GM23248 (cell line): ENCODE measurements around the gene MAGEF1. TPM values are rescaled to one million over a fixed set of nuclear protein-coding genes. Genes with fewer than 3 reads are reported as not detected.
"Not testable (repeated sequence)": the region's sequence is repeated elsewhere in the genome, so short reads cannot be mapped to it uniquely, and the experiment has no call there.

Source experiments
- DNase-seq: peaks from one replicate; pipeline ENCODE4 v3.0.0-alpha.2; 2015
- H2AFZ ChIP-seq: fragments of 200-600 bp; sonication (generic); 2 replicates; pipeline ENCODE4 v1.6.1; 2016; ENCODE audit warnings: antibody characterized with exemption
- H3F3A ChIP-seq: fragments of 200-600 bp; sonication (generic); 2 replicates; pipeline ENCODE4 v1.6.1; 2016; ENCODE audit warnings: mild to moderate bottlenecking, antibody characterized with exemption, mixed run types; ENCODE audit not compliant: insufficient read depth
- H3K27ac ChIP-seq: fragments of 200-600 bp; sonication (generic); 2 replicates; pipeline ENCODE4 v1.5.1; 2016; ENCODE audit warnings: mild to moderate bottlenecking
- H3K27me3 ChIP-seq: fragments of 200-600 bp; sonication (generic); replicated peaks from 2 replicates; pipeline ENCODE4 v1.6.1; 2016; ENCODE audit warnings: mild to moderate bottlenecking; ENCODE audit not compliant: insufficient read depth
- H3K36me3 ChIP-seq: fragments of 200-600 bp; sonication (generic); 2 replicates; pipeline ENCODE4 v1.6.1; 2016; ENCODE audit warnings: low read depth, mild to moderate bottlenecking
- H3K4me1 ChIP-seq: fragments of 200-600 bp; sonication (generic); 2 replicates; pipeline ENCODE4 v1.6.1; 2016; ENCODE audit warnings: mild to moderate bottlenecking; ENCODE audit not compliant: insufficient read depth
- H3K4me2 ChIP-seq: fragments of 200-600 bp; sonication (generic); one replicate; pipeline ENCODE4 v1.6.1; 2016; ENCODE audit warnings: mild to moderate bottlenecking; ENCODE audit not compliant: unreplicated experiment
- H3K4me3 ChIP-seq: fragments of 200-600 bp; sonication (generic); 2 replicates; pipeline ENCODE4 v1.5.1; 2016; ENCODE audit warnings: mild to moderate bottlenecking
- H3K79me2 ChIP-seq: fragments of 200-600 bp; sonication (generic); 2 replicates; pipeline ENCODE4 v1.6.1; 2016; ENCODE audit warnings: mild to moderate bottlenecking; ENCODE audit not compliant: insufficient read depth
- H3K9ac ChIP-seq: fragments of 200-600 bp; sonication (generic); 2 replicates; pipeline ENCODE4 v1.6.1; 2016; ENCODE audit warnings: mild to moderate bottlenecking
- H3K9me2 ChIP-seq: fragments of 200-600 bp; sonication (generic); 2 replicates; pipeline ENCODE4 v1.6.1; 2016; ENCODE audit warnings: mixed run types, mild to moderate bottlenecking, moderate library complexity; ENCODE audit not compliant: insufficient read depth
- H3K9me3 ChIP-seq: fragments of 200-600 bp; sonication (generic); one replicate; pipeline ENCODE4 v1.6.1; 2017; ENCODE audit warnings: low read depth
- H4K20me1 ChIP-seq: fragments of 200-600 bp; sonication (generic); 2 replicates; pipeline ENCODE4 v1.6.0; 2016; ENCODE audit not compliant: insufficient read depth
- EZH2 ChIP-seq: fragments of 200-600 bp; sonication (generic); IDR thresholded peaks from 2 replicates; pipeline ENCODE4 v1.6.1; 2018; ENCODE audit warnings: antibody characterized with exemption, mild to moderate bottlenecking; ENCODE audit not compliant: insufficient read depth, poor library complexity, severe bottlenecking
- EZH2phosphoT487 ChIP-seq: fragments of 200-600 bp; sonication (generic); IDR thresholded peaks from 2 replicates; pipeline ENCODE4 v1.6.1; 2018; ENCODE audit warnings: antibody characterized with exemption, moderate library complexity, mild to moderate bottlenecking, low read depth; ENCODE audit not compliant: insufficient read depth
- WGBS, 2 experiments: methylation state at CpG; one replicate each; pipeline ENCODE4 v1.1.6; 2015 to 2017; ENCODE audit warnings: low lambda C conversion rate in 2 of 2, low coverage in 1 of 2; ENCODE audit errors: missing lambda C conversion rate in 2 of 2; 5-methylcytosine and 5-hydroxymethylcytosine counted together
- in situ Hi-C: fragments of 300-500 bp; cut with MboI; formaldehyde crosslinking; loops from 2 replicates; pipeline ENCODE4 v1.15.0; 2020
- polyA plus RNA-seq: library from polyadenylated mRNA; unstranded; fragments of >200 nt; fragmentation: Nextera tagmentation; extraction: Ambion mirVana; gene quantifications from 2 replicates; pipeline ENCODE4 v1.2.1, GENCODE V29; 2016
- total RNA-seq: library from RNA; depleted of rRNA; stranded (reverse); fragments of >200 nt; shearing (Covaris generic); gene quantifications from 2 replicates; pipeline ENCODE4 v1.2.3, GENCODE V29; 2014

MAGEF1 gene
- total and polyA plus RNA-seq, 2 experiments from 2014 or later: 38.9 to 39.0 TPM

DNA sequence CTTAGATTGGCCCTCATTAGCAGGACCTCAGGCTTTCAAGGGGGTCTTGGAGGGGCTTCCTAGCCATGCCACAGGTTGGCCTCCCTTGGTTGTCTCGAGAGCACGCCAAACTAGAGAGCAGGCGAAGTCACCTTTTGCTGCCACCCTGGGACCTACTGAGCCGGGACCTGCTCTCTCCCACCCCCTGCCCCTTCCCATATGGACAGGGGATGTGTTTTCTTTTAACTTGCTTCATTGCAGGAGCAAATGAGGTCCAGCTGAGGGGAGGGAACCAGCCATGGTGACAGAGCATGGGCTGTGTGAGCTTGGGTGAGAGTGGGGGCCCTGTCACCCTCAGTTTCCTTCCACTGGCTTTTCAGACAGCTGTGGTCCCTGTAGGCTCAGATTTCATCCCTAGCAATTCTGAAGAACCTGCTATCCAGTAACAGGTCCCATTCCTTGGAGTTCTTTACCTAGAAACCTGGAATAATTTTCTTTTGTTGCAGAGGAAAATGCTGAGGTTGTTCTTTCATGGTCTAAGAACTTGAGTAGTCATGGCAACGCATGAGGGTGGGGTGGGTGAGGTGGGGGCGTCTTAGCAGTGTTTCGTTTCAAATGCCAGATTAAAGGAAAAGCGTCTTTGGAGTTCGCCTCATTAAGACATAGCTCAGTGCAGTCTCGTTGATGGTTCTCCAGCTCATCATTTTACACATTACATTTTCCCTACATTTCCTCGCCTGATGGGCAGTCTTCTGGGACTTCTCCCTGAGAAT is 20.1 kb upstream of the MAGEF1 start:
- in situ Hi-C loops: no loop called here

DNA sequence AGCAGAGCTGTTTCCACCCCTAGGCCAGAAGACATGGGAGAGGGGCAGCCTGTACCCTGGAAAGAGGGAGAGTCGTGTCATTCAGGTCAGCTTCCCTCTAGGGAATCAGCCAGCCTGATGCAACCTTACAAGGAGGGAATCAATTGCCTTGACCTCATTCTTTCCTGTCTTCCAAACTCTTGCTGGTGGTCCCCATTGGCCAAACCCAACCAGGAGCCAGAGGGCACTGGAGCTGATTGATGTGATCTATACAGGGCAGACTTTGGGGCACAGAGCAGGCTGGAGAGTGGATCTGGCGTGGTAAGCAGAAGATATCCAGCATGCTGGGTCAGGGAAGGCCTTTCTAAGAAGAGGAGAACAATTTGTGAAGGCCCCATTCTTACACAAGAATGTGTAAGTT is 19.1 kb upstream of the MAGEF1 start:
- Histone ChIP-seq H3K9ac (no peak overlapping the region), H3F3A (peaks cover 7% of the 10 kb centered on the region; the same call in 1 of the 2 replicates), H2AFZ (no peak overlapping the region), H3K4me3 (no peak overlapping the region), H3K27me3 (no peaks in the 10 kb centered on the region), H3K9me3 (no peaks in the 10 kb centered on the region), H4K20me1 (no peaks in the 10 kb centered on the region), H3K79me2 (no peaks in the 10 kb centered on the region), H3K9me2 (no peaks in the 10 kb centered on the region), H3K27ac (no peak overlapping the region), H3K4me2 (no peak overlapping the region), H3K36me3 (no peaks in the 10 kb centered on the region), H3K4me1 (peaks cover 5% of the 10 kb centered on the region; the same call in 1 of the 2 replicates)
- in situ Hi-C loops: no loop called here
- TF ChIP-seq EZH2: no peak
- TF ChIP-seq EZH2phosphoT487: no peak
- WGBS, 2 experiments: 65 to 68% methylated on average over 2 of the region's 2 CpGs
- DNase-seq: no peak

More for the DNA sequence above, 20.1 kb upstream of the MAGEF1 start:
- Histone ChIP-seq H3K4me1 (peaks cover 5% of the 10 kb centered on the region; the same call in 1 of the 2 replicates), H3K4me3 (no peak overlapping the region), H3K9ac (no peak overlapping the region), H2AFZ (no peak overlapping the region), H3K27ac (no peak overlapping the region), H3K36me3 (no peaks in the 10 kb centered on the region), H3K27me3 (no peaks in the 10 kb centered on the region), H3K79me2 (no peaks in the 10 kb centered on the region), H3K9me3 (no peaks in the 10 kb centered on the region), H3F3A (peaks cover 5% of the 10 kb centered on the region; the same call in 1 of the 2 replicates), H4K20me1 (no peaks in the 10 kb centered on the region), H3K9me2 (no peaks in the 10 kb centered on the region), H3K4me2 (no peak overlapping the region)
- no peak for TF ChIP-seq EZH2phosphoT487
- no peak for TF ChIP-seq EZH2
- 54 to 62% methylated on average over 11 of the region's 11 CpGs for WGBS, 2 experiments
- no peak for DNase-seq

- H4K20me1 ChIP-seq, H3K9me2 ChIP-seq, H3K27ac ChIP-seq, H3K4me2 ChIP-seq, H3K27me3 ChIP-seq, H3F3A ChIP-seq, H3K9ac ChIP-seq, H3K4me1 ChIP-seq, H3K4me3 ChIP-seq, H3K79me2 ChIP-seq, H3K36me3 ChIP-seq, H2AFZ ChIP-seq, DNase-seq, H3K9me3 ChIP-seq, in situ Hi-C loops: not testable (repeated sequence)
- WGBS, 2 experiments: 90 to 96% methylated on average over 13 to 14 of the region's 14 CpGs
Observed at GRCh38 chr3:184729154-184729553, 17.3 kb upstream of the MAGEF1 start.

DNA sequence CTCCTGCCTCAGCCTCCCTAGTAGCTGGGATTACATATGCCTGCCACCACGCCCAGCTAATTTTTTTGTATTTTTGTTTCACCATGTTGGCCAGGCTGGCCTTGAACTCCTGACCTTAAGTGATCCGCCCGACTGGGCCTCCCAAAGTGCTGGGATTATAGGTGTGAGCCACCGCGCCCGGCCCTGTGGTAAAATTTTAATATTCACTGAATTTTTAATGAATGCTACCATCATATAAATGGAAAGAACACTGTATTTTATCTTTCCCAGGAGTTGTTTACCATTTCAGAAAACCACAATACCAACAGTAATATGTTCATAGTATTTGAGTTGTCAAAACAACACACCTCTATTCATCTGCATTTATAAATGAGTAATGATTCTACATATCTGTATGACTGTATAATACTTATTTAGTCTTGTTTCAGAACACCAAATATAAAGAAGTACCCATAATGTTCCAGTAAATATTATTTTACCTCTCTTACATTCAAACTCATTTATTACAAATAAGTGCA is 16.2 kb upstream of the MAGEF1 start:
- no peak overlapping the region for H3K9ac ChIP-seq
- TF ChIP-seq EZH2 (no peak), EZH2phosphoT487 (no peak)
- H3F3A ChIP-seq: peaks cover 7% of the 10 kb centered on the region; the same call in 1 of the 2 replicates
- no peaks in the 10 kb centered on the region for H3K9me3 ChIP-seq
- no peak overlapping the region for H2AFZ ChIP-seq
- H3K9me2 ChIP-seq: no peaks in the 10 kb centered on the region
- H3K36me3 ChIP-seq: no peaks in the 10 kb centered on the region
- H4K20me1 ChIP-seq: no peaks in the 10 kb centered on the region
- 64 to 85% methylated on average over 6 of the region's 6 CpGs for WGBS, 2 experiments
- H3K4me3 ChIP-seq: no peak overlapping the region
- H3K4me2 ChIP-seq: no peak overlapping the region
- in situ Hi-C loops: no loop called here
- no peak overlapping the region for H3K27ac ChIP-seq
- no peaks in the 10 kb centered on the region for H3K27me3 ChIP-seq
- peaks cover 5% of the 10 kb centered on the region; the same call in 1 of the 2 replicates for H3K4me1 ChIP-seq
- H3K79me2 ChIP-seq: no peaks in the 10 kb centered on the region
- DNase-seq: no peak
